Measurements from ENCODE around the gene ITGBL1.

Gene ITGBL1

DNA sequence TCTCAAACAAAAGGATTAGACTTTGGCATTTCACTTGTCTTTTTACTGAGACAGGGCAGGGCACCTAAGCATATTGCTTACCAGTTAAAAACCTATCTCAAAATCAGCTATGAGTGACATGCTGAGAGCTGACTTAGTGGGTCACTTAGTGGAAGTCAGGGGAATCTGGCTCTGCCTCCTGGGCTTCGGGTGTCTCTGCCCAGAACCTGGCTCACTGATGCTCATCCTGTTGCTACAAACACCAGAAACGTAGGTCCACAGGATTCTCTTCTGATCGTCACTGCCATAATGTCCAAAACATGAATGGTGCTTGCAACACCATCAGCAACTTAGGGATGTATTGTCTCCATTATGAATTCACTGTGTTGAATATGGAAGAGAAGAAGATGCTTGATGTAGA lies 276.1 kb downstream of the ITGBL1 start:
- no peak overlapping the region for H3K4me3 ChIP-seq (ENCODE audit: low read length, poor library complexity, severe bottlenecking)
- H3K36me3 ChIP-seq (ENCODE audit: insufficient read depth, low read length) = no peaks in the 10 kb centered on the region
- no peaks in the 10 kb centered on the region for H3K4me1 ChIP-seq (ENCODE audit: insufficient read depth, low read length, poor library complexity, severe bottlenecking)
- H3F3A ChIP-seq (ENCODE audit: low read depth) = no peaks in the 10 kb centered on the region
- H3K27me3 ChIP-seq (ENCODE audit: insufficient read depth, low read length, poor library complexity, severe bottlenecking) = no peaks in the 10 kb centered on the region
- H4K20me1 ChIP-seq (ENCODE audit: insufficient read depth, low read length, poor library complexity, severe bottlenecking) = no peaks in the 10 kb centered on the region
- TF ChIP-seq, protein P1, sequence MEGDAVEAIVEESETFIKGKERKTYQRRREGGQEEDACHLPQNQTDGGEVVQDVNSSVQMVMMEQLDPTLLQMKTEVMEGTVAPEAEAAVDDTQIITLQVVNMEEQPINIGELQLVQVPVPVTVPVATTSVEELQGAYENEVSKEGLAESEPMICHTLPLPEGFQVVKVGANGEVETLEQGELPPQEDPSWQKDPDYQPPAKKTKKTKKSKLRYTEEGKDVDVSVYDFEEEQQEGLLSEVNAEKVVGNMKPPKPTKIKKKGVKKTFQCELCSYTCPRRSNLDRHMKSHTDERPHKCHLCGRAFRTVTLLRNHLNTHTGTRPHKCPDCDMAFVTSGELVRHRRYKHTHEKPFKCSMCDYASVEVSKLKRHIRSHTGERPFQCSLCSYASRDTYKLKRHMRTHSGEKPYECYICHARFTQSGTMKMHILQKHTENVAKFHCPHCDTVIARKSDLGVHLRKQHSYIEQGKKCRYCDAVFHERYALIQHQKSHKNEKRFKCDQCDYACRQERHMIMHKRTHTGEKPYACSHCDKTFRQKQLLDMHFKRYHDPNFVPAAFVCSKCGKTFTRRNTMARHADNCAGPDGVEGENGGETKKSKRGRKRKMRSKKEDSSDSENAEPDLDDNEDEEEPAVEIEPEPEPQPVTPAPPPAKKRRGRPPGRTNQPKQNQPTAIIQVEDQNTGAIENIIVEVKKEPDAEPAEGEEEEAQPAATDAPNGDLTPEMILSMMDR (conservative IDR thresholded peaks at IDR 0.05; ENCODE audit: low read length) = no peak
- TF ChIP-seq EZH2phosphoT487 (IDR thresholded peaks at IDR 0.05; ENCODE audit: borderline replicate concordance) = no peak
- no peaks in the 10 kb centered on the region for H3K79me2 ChIP-seq (ENCODE audit: insufficient read depth, low read length)
- H3K4me2 ChIP-seq (ENCODE audit: low read depth, low read length, poor library complexity, severe bottlenecking) = no peak overlapping the region
- H3K9ac ChIP-seq (ENCODE audit: low read depth, low read length, poor library complexity, severe bottlenecking) = no peak overlapping the region
- no peak overlapping the region for H2AFZ ChIP-seq (ENCODE audit: low read length)
- H3K9me2 ChIP-seq (replicated peaks; ENCODE audit: low read depth, low read length) = no peaks in the 10 kb centered on the region
- H3K9me3 ChIP-seq (ENCODE audit: insufficient read depth, low read depth, low read length) = no peaks in the 10 kb centered on the region

DNA sequence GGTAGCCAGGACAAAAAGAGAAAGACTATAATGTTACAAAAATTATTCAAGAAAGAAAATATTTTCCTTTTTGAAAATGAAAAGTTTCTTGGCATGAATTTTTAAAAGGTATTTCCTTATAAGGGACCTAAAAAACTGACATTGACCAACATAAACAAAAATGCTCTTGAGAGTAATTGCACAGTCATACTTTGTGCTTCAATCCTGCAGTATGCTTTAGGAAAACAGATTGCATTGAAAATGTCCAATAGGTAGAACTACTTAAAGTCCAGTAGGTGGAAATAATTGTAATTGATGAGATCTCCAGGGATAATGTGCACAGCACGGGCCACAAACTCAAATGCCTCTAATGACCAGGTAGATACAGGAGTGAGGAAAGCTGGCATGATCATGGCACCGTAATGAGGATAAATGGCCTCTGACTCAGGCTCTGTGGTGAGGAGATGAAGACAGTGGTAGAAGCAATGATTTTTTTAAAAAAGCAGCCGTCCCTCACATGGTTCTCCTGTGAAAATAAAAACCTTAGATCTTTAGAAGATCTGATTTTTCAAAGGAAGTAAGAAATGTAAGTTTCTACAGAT lies 278.0 kb downstream of the ITGBL1 start:
- H3K9ac ChIP-seq (ENCODE audit: low read depth, low read length, poor library complexity, severe bottlenecking) = no peak overlapping the region
- no peak for TF ChIP-seq EZH2phosphoT487 (IDR thresholded peaks at IDR 0.05; ENCODE audit: borderline replicate concordance)
- TF ChIP-seq, protein P1 (conservative IDR thresholded peaks at IDR 0.05; ENCODE audit: low read length) = no peak
- no peaks in the 10 kb centered on the region for H3K4me1 ChIP-seq (ENCODE audit: insufficient read depth, low read length, poor library complexity, severe bottlenecking)
- H3K9me2 ChIP-seq (replicated peaks; ENCODE audit: low read depth, low read length) = no peaks in the 10 kb centered on the region
- no peak overlapping the region for H2AFZ ChIP-seq (ENCODE audit: low read length)
- H3K27me3 ChIP-seq (ENCODE audit: insufficient read depth, low read length, poor library complexity, severe bottlenecking) = no peaks in the 10 kb centered on the region
- H4K20me1 ChIP-seq (ENCODE audit: insufficient read depth, low read length, poor library complexity, severe bottlenecking) = no peaks in the 10 kb centered on the region
- H3K36me3 ChIP-seq (ENCODE audit: insufficient read depth, low read length) = no peaks in the 10 kb centered on the region
- no peak overlapping the region for H3K4me3 ChIP-seq (ENCODE audit: low read length, poor library complexity, severe bottlenecking)
- H3K9me3 ChIP-seq (ENCODE audit: insufficient read depth, low read depth, low read length) = no peaks in the 10 kb centered on the region
- H3K4me2 ChIP-seq (ENCODE audit: low read depth, low read length, poor library complexity, severe bottlenecking) = no peak overlapping the region
- H3F3A ChIP-seq (ENCODE audit: low read depth) = no peaks in the 10 kb centered on the region
- no peaks in the 10 kb centered on the region for H3K79me2 ChIP-seq (ENCODE audit: insufficient read depth, low read length)

DNA sequence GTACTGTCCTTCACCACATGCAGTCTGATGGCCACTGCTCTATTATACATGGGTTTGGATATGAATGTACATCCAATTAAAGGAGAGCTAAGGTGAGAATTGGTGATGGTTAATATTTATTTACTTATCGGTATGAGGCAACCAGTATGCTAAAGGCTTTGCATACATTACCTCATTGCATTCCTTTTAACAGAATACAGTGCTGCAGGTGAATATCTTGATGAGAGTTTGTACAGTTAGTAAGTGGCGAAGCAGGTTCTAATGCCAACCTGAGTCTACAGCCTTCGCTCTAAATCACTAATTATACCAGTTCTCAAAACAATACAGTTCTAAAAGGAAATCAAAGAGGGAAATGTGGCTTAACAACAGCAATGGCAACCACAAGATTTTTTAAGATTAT lies 284.1 kb downstream of the ITGBL1 start:
- Histone ChIP-seq H2AFZ (ENCODE audit: low read length) (no peak overlapping the region), H3K9ac (ENCODE audit: low read depth, low read length, poor library complexity, severe bottlenecking) (no peak overlapping the region)
- no peak for TF ChIP-seq EZH2phosphoT487 (IDR thresholded peaks at IDR 0.05; ENCODE audit: borderline replicate concordance)
- TF ChIP-seq, protein P1 (conservative IDR thresholded peaks at IDR 0.05; ENCODE audit: low read length) = no peak

More for the DNA sequence above, 284.1 kb downstream of the ITGBL1 start:
- Histone ChIP-seq H3K4me1 (ENCODE audit: insufficient read depth, low read length, poor library complexity, severe bottlenecking) (no peaks in the 10 kb centered on the region), H3K36me3 (ENCODE audit: insufficient read depth, low read length) (no peaks in the 10 kb centered on the region), H3F3A (ENCODE audit: low read depth) (no peaks in the 10 kb centered on the region), H3K79me2 (ENCODE audit: insufficient read depth, low read length) (no peaks in the 10 kb centered on the region), H3K9me2 (replicated peaks; ENCODE audit: low read depth, low read length) (no peaks in the 10 kb centered on the region), H3K4me3 (ENCODE audit: low read length, poor library complexity, severe bottlenecking) (no peak overlapping the region), H3K4me2 (ENCODE audit: low read depth, low read length, poor library complexity, severe bottlenecking) (no peak overlapping the region), H4K20me1 (ENCODE audit: insufficient read depth, low read length, poor library complexity, severe bottlenecking) (no peaks in the 10 kb centered on the region), H3K27me3 (ENCODE audit: insufficient read depth, low read length, poor library complexity, severe bottlenecking) (no peaks in the 10 kb centered on the region), H3K9me3 (ENCODE audit: insufficient read depth, low read depth, low read length) (no peaks in the 10 kb centered on the region)

All from Loucy (cell line).